ENCODE measurements around the gene PLXNA3.

The PLXNA3 gene

DNA sequence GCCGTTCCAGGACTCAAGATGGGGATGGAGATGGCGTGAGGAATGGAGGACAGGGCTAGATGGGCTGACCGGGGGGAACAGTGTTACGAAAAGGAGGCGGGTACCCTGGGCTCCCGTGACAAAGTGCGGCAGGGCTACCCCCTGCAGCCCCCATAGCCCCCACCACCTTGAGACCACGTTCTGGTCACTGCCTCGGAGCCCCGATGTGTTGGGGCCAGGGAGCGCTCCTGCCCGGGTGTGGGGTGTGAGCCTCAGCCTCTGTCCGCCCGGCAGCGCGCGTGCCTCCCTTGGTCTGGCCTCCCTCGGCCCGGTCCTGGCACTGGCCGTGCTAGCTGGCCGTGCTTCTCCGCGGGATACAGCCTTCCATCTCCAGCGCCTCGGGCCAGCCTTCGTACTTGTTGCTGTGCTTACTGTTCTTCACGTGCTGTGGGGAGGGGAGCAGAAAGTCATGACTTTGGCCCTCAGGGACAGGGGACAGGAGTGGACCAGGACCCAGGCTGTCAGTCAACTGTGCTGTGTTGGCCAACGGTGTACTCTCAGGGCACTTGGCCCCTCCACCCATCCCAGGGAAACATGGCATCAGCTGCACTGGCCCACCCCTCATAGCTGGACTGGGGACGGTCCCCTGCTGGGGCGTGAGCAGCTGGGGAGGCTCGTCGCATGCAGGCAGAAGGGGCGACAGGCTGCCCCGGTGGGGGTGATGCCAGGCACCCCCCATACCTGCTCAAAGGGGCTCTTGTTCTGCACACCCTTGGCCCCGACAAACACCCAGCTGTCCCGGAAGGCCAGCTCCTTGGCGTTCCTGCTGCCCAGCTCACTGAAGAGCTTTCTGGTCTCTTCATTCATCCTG lies 48.6 kb downstream of the PLXNA3 start:
- DNase-seq: no peak

GRCh38 chrX:154507673-154508383 lies 49.7 kb downstream of the PLXNA3 start:
- no peak for DNase-seq

GRCh38 chrX:154508384-154508745 lies 50.3 kb downstream of the PLXNA3 start:
- no peak for DNase-seq

DNA sequence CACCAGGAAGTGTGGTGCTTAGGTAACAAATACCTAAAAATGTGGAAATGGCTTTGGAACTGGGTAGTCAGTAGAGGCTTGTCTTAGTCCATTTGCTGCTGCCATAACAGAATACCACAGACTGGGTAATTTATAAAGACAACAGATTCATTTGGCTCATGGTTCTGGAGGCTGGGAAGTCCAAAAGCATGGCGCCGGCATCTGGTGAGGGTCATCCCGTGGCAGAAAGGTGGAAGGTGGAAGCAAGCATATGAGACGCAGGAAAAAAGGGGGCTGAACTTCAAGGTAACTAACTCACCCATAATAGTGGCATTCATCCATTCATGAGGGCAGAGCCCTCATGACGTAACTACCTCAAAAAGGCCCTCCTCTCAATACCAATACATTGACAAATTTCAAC lies 51.4 kb downstream of the PLXNA3 start:
- DNase-seq: no peak

DNA sequence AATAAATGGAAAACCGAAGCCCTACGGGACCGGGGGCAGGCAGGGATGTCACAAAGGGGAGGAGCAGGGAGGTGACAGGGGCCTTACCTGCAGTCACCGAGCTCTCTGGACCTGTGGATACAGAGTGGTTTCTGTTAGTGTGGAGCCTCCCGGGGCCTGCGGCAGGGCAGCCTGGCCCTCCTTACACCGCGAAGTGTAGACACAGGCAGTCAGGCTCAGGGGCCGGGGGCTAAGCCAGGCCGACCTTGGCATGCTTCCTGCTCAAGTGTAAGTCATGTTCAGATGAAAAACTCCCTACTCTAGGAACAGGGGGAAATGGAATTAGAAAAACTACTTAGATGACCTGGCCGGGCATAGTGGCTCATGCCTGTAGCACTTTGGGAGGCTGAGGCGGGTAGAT lies 53.7 kb downstream of the PLXNA3 start:
- DNase-seq: no peak

GRCh38 chrX:154512879-154513553 lies 54.9 kb downstream of the PLXNA3 start:
- no peak for DNase-seq

DNA sequence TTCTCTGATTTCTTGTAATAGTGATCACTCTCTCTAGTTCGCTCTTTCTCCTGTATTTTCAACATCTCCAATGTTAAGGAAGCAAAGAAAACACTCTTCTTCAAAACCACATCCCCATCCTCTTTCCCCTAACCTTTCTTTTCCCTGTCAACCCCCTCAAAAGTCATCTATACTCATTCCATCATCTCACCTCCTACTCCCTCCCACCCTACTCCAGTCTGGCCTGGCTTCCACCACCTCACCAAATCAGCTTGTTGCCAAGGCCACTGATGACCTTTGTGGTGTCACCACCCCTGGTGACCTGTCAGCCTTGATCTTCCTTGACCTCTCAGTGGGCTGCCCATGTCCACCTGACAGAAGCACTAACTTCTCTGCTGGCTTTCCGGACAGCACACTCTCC lies 55.6 kb downstream of the PLXNA3 start:
- DNase-seq: no peak

GRCh38 chrX:154515090-154515965 lies 57.2 kb downstream of the PLXNA3 start:
- no peak for DNase-seq

- DNase-seq: peak; percentile 61
Observed at GRCh38 chrX:154515966-154516655, 58.0 kb downstream of the PLXNA3 start, which contains the start of gene FAM3A. FAM3A (minus strand) TSS chrX:154516232; CDS start chrX:154515772, 460 bp downstream.

DNA sequence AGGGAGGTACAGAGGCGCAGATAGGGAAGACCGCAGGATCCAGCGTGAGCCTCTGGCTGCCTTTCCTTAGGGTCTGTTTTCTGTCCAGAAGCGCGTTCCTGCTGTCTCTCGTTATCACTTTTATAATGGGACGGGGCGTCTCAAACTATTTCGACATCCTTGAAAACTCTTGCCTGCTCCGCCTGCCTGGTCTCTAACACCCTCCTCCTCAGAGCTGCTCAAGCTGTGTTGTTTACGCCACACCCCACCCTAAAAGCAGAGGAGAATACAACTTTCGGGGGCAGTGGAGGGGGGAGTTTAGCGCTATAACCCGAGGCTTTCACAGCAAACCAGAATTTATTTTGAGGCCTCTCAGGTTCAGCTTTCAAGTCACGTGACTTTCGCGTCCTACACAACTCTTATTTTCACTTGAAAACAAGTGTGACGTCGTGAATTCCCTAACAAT lies 58.6 kb downstream of the PLXNA3 start:
- no peak for DNase-seq

DNA sequence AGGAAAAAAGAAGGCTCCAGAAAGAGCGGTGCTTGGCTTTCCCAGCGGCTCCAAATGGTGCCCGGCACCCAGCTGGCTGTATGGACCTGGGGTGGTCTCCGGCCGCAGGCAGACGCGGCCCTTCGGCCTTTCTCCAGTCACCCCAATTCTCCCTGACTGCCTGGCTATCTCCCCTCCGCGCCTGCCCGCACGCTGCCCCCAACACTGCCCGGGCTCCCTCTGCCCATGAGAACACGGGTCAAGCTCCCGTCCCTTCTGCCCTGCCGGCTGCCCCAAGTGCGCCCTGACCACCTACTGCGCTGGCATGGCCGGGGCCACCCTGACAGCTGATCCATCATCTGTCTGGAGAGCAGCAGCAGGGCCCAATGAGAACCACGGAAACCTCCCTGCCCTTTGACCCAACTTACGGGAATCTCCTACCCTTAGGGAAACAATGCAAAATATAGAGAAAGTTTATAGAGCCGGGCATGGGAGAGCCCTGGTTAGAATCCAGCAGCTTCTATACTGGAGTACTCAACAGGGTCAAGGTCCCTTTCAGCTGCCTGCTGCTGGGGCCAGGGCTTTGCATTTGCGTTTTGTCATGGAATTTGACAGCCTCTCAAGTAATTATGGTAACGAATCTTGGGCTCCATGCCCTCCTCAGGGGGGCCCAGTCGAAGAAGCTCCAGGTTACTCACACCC lies 59.2 kb downstream of the PLXNA3 start:
- DNase-seq: no peak

GRCh38 chrX:154519389-154519788 lies 61.3 kb downstream of the PLXNA3 start:
- DNase-seq: no peak

- no peak for DNase-seq
Observed at GRCh38 chrX:154525606-154526490, 67.8 kb downstream of the PLXNA3 start.

DNA sequence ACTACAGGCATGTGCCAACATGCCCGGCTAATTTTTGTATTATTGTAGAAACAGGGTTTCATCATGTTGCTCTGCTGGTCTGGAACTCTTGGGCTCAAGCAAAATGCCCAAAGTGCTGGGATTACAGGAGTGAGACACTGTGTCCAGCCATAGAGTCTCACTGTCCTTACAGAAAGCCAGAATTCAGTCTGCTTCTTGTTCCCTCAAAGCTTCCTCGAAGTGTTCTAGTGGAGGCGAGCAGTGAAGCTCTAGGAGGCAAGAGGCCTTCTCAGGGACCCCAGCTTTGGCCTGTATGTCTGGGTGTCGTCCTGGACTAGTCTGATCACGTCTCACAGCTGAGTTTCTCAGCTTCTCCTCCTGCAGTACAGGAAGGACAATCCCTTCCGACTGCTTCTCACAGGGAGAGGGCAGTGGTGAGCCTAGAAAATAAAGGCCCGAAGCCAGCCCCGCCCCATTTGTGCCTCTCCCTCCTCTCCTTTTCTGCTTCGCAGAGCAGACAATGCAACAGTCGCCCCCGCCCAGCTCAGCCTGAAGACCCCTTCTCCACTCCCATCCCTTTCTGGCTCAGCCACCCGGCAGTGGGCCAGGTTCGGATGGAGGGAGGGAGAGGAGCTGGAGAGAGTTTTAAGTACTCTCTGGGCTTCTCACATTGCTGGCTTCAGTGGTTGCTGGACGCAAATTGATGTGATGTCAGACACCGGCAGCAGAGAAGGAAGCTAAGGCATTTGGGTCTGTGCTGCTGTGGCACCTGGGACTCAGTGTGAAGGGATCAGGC lies 69.0 kb downstream of the PLXNA3 start:
- no peak for DNase-seq

Measured in NCI-H1048 (cell line).